Measurements from ENCODE around the gene FLVCR1.

The FLVCR1 gene

GRCh38 chr1:212916481-212917133, 58.5 kb downstream of the FLVCR1 start:
- DNase-seq: no peak

GRCh38 chr1:212917134-212917485, 59.0 kb downstream of the FLVCR1 start:
- DNase-seq: no peak

GRCh38 chr1:212917858-212918257, 59.8 kb downstream of the FLVCR1 start:
- no peak for DNase-seq

GRCh38 chr1:212918824-212919223, 60.7 kb downstream of the FLVCR1 start:
- DNase-seq: no peak

- DNase-seq: no peak
These were observed 62.2 kb downstream of the FLVCR1 start for GRCh38 chr1:212920246-212920645.

- DNase-seq: no peak
These were observed 62.8 kb downstream of the FLVCR1 start for GRCh38 chr1:212920896-212921295.

GRCh38 chr1:212922016-212922415, 63.9 kb downstream of the FLVCR1 start:
- DNase-seq: no peak

- DNase-seq: no peak
These were observed 68.3 kb downstream of the FLVCR1 start for GRCh38 chr1:212926372-212926771.

GRCh38 chr1:212928323-212929291, 70.5 kb downstream of the FLVCR1 start:
- no peak for DNase-seq

GRCh38 chr1:212930986-212931678, 73.1 kb downstream of the FLVCR1 start:
- no peak for DNase-seq

- DNase-seq: no peak
These were observed 75.9 kb downstream of the FLVCR1 start for GRCh38 chr1:212933815-212934471.

GRCh38 chr1:212935387-212935981, 77.4 kb downstream of the FLVCR1 start:
- DNase-seq: no peak

GRCh38 chr1:212937034-212937433, 79.0 kb downstream of the FLVCR1 start:
- DNase-seq: no peak

- no peak for DNase-seq
These were observed 80.8 kb downstream of the FLVCR1 start for GRCh38 chr1:212938846-212939245.

- no peak for DNase-seq
These were observed 83.4 kb downstream of the FLVCR1 start for GRCh38 chr1:212941452-212941851.

GRCh38 chr1:212942679-212943392, 84.8 kb downstream of the FLVCR1 start:
- no peak for DNase-seq

GRCh38 chr1:212943393-212943710, 85.3 kb downstream of the FLVCR1 start:
- no peak for DNase-seq

- no peak for DNase-seq
These were observed 86.3 kb downstream of the FLVCR1 start for GRCh38 chr1:212944229-212944901.

GRCh38 chr1:212945056-212945455, 87.0 kb downstream of the FLVCR1 start:
- DNase-seq: no peak

- no peak for DNase-seq
These were observed 87.5 kb downstream of the FLVCR1 start for GRCh38 chr1:212945463-212946160.

GRCh38 chr1:212946872-212947271, 88.8 kb downstream of the FLVCR1 start:
- DNase-seq: no peak
